HG03439 (cell line): ENCODE measurements around the gene UBE2G2.

ENCODE experiments used
- ATAC-seq: cut with Tn5 transposase; IDR thresholded peaks from one replicate; pipeline ENCODE4 v1.9.1; 2021; ENCODE audit warnings: mild to moderate bottlenecking, moderate library complexity; ENCODE audit not compliant: unreplicated experiment

UBE2G2 gene

DNA sequence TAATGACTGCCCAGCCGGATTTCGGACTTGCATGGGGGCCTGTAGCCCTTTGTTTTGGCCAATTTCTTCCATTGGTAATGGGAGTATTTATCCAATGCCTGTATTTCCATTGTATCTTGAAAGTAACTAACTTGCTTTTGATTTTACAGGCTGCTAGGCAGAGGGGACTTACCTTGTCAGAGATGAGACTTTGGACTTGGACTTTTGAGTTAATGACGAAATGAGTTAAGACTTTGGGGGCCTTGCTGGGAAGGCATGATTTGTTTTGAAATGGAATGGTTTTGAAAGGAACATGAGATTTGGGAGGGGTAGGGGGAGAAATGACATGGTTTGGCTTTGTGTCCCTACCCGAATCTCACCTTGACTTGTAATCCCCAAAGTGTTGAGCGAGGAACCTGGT lies 9.6 kb downstream of the UBE2G2 start:
- ATAC-seq, result no peak

DNA sequence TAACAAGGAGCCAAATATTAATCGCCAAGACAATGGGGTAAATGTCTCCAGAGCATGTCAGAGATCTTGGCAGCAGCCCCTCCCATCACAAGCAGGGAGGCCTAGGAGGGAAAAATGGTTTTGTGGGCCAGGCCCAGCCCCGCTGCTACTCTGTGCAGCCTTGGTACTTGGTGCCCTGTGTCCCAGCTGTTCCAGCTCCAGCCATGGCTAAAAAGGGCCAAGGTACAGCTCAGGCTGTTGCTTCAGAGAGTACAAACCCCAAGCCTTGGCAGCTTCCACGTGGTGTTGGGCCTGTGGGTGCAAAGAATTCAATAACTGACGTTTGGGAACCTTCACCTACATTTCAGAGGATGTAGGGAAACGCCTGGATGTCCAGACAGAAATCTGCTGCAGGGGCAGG lies 10.4 kb downstream of the UBE2G2 start:
- ATAC-seq, result no peak

DNA sequence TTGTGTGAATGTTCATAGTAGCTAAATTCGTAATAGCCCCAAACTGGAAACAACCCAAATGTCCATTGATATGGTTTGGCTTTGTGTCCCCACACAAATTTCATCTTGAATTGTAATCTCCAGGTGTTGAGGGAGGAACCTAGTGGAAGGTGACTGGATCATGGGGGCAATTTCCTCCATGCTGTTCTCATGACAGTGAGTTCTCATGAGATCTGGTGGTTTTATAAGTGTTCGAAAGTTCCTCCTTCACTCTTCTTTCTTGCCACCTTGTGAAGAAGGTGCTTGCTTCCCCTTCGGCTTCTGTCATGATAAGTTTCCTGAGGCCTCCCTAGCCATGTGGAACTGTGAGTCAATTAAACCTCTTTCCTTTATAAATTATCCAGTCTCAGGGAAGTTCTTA lies 11.3 kb downstream of the UBE2G2 start:
- no peak for ATAC-seq

DNA sequence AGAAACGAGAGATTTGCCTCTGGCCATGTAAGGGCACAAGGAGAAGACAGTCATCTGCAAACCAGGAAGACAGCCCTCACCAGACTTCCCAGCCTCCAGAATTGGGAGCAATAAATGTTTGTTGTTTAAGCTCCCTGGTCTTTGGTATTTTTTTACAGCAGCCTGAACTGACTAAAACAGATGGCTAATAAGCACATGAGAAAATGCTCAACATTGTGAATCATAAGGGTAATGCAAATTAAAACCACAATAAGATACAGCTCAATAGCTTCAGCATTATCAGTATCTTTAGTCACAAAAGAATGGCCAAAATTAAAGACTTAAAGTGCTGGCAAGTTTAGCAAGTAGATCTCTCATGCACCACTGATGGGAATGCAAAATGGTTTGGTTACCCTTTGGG lies 11.7 kb downstream of the UBE2G2 start:
- no peak for ATAC-seq

DNA sequence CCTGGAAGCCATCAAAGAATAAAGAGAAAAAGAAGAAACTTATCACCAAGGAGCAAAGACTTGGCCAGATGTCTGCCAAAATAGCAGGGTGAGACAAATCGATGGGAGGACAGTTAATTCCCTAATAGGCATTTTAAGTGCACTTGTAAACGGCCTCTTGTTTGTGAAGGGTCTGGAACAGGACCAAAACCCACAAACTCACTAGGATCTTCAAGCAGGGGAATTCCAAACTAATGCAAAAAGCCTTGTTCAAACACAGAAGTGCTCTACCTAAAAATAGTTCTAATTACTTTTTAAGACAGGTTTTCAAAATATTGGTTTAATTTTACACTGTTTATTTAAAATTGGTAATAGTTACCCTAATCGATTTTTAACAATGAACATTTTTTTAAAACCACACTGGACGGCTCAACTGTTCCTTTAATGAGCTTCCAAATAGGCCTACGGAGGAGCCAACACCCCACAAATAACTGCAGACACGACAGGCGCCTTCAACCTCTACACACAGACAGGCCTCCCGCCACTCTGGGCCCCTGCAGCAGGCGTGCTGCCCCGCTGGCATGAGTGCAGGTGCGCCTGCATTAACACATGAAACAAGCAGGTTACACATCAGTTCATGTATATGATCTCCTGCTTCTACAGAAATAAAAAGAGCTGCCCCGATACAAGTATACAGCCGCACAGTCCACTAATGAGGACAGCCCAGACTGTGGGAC lies 15.8 kb downstream of the UBE2G2 start:
- no peak for ATAC-seq

DNA sequence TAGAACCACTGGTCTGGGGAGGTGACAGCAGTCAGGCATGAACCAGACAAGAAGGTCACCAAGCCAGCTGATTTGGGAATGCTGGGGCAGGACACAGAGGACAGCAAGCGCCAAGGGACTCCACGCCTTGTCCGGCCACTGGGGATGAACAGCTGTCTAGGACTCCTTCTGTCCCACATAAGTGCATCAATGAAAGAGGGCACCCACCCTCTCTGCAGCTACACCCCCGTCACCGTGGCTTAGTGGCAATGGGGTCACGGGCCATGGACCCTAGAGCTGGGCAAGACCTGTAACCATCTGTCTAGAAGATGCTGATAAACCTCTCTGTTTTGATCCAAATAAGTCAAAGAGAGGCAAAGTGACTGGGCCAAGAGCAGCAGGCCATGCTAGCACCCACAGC lies 16.8 kb downstream of the UBE2G2 start:
- ATAC-seq, result no peak

DNA sequence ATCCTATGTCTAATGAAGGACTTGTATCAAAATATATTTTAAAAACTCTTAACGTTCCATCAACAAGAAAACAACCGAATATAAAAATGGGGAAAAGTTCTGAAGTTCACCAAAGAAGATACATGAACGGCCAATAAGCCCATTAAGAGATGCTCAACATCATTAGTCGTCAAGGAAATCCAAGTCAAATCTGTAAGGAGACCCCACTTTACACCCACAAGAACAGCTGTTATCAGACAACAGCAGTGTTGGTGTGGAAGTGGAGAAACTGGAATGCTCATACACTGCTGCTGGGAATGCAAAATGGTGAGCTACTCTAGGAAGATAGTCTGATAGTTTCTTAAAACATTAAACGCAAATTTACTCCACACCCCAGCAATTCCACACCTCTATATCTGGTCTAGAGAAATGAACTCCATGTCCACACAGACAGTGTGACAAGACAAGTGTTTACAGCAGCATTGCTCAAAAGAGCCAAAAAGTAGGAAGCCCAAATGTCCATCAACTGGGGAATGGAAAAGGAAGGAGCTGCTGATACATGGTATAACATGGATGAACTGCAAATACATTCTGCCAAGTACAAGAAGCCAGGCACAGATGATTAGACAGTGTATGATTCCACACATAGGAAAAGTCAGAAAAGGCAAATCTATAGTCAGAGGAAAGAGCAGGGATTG lies 18.5 kb downstream of the UBE2G2 start:
- no peak for ATAC-seq

DNA sequence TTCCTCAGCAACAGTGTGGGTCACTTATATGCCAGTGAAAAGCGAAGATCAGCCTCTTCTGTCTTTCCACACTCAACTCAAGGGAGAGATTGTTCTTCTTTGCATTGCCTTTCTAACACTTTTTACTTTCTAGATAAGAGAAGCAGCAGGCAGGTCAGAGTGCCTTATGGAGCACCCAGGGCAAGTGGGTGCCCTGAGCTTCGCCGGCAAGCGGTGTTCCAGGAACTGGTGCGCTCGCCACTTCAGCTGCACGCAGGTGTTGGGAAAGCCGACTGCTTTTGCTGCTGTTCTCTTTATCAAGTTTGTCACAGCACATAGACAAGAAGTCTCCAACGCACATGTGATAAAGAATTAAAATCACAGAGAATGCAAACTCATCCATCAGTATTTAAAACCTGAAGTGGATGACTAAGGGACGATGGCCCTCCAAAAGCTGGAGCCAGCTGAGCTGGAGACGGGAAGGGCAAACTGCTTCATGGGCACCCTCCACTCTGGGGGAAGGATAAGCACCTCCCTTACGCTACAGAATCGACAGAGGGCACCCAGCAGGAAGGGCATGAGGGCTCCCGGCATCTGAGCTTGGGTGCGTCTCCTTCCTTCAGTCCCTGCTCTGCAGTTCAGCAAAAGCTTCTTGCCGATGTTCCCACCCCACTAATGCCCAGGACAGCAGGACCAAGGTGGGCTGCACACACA lies 20.7 kb downstream of the UBE2G2 start:
- ATAC-seq, result no peak

DNA sequence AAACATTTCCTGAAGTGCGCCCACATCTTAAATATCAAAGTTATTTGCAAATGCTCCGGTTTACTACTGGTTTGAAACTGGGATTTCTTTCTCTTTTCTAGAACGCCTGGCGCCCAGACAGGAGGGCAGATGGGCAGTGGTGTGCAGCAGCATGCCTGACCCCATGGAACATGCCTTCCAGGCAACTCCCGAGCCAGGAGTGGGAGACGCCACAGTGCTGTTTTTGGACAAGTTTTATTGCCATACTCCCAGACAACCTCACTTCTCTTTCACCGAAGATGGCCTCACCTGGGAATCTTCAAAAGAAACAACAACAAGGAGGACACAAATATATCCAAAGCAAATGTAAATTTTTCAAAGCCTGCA lies 21.5 kb downstream of the UBE2G2 start:
- ATAC-seq, result no peak

DNA sequence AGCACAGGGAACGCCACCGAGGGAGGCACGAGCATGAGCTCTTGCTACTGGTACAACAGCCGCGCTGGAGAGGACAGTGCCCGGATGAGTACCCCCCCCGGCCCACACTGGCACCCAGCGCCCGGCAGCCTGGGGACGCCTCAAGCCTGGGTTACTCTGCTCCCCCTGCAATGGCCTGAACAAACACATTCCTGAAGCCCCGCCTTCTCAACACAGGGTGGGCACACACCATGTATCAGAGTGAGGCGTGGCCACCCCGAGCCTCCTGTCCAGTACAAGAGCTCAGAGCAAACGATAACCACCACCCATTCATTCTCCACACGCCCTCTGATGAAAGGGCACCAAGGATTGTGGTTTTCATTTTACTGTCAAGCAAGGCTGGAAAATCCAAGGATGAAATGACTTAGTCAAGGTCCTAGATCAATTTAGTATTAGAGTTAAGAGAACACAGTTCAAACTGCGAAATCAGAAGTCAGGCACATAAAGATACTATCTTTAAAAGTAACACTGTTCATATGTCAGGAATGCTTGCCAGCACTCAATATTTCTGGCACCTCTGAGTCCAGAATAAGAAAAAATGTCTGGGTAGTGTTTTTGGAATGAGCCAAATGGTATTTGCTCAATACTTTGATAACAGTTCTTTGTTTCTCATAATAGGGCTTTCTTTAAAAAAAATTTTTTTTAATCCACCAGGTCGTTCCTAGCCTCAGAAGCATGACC lies 22.0 kb downstream of the UBE2G2 start:
- no peak for ATAC-seq

DNA sequence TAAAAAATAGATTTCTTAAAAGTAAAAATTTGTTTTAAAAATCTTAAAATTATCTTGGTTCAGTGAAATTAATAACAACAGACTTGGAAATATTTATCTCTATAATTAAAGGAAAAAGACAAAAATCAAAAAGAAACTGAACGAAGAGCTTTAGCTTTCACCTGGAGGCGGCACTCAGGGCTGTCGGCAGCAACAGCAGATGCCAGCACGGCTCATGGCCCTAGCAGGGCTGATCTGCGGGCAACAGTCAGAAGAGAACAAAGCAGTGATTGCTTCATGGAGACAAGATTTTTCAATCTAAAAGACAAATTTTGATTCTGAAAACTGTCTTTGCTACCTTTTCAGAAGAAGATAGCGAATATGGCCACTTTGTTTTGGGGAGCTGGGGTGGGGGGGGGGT lies 22.6 kb downstream of the UBE2G2 start:
- ATAC-seq, result no peak

DNA sequence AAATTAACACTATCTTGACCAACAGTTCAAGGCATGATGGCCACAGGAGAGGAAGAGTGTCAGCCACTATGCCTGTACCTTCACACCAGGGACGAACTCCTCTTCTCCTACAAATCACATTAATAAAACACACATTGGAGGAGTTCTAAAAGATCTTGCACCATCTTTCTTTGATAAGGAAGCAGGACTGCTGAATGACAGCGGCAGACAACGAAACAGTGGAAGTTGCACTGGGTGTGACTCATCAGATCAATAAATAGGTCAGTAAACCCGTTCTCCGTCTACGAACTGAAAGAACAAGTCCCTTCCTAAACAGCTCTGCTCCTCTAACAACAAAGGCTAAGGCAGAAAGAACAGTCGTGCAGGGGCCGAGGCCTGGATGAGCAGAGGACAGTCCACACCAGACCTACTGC lies 23.1 kb downstream of the UBE2G2 start:
- no peak for ATAC-seq

DNA sequence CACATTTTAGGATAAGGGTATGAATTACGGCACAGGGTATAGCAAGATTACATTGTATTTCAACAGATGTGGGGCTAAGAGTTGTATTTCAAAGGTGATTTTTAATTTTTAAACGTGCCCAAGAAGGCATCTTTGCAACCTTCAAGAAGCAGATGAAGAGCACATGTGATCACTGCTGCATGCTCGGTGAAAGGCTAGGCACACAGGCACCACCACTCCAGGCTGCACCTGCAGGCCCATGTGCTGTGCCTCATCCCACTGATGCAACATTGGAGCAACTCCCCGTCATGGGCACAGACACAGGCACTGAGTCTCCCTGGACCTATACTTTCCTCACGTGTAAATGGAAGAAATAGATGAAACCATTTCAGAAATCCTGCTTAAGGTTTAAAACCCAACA lies 23.5 kb downstream of the UBE2G2 start:
- no peak for ATAC-seq

DNA sequence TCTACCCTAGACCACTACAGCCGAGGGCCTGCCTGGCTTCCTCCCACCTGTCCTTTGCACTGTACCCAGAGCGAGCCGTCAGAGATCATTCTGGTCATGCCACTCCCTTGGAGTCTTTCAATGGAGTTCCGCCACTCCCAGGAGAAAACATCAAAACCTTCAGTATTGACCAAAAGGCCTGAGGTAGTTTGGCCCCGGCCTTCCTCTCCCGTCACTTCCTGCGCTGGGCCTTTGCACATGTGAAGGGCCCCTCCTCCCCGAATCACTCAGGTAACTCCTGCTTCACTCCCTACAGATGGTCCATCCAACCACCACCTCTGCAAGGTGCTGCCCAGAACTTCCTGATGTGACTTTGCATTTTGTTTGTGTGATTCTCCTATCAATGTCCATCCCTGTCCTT lies 26.6 kb downstream of the UBE2G2 start:
- ATAC-seq, result no peak

DNA sequence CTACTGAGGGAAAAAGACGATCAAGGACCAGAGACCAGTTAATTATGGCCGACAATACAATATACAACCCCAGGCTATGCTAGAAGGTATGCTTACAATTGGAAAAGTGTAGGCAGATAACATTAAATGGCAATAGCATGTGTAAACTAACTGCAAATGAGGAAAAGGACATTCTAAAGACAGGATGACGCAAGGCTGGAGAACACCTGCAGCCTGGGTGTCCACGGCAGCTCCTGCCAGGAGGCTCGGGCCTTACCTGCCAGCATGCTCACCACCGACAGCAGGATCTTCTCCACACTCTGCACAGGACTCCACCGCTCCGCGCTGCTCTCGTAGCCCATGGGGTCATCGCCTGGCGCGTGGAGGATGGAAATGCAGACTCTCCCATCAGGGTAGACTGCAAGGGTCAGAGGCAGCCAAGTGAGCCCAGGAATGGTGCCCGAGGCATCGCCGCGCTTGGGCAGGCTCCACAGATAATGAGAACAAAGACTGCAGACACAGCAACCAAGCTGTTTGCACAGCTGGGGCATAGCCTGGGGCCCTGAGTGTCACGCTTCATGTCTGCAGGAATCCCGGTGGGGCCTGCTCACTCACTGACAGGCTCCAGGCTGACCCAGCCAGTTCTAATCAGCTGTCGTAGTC lies 28.2 kb downstream of the UBE2G2 start:
- no peak for ATAC-seq

DNA sequence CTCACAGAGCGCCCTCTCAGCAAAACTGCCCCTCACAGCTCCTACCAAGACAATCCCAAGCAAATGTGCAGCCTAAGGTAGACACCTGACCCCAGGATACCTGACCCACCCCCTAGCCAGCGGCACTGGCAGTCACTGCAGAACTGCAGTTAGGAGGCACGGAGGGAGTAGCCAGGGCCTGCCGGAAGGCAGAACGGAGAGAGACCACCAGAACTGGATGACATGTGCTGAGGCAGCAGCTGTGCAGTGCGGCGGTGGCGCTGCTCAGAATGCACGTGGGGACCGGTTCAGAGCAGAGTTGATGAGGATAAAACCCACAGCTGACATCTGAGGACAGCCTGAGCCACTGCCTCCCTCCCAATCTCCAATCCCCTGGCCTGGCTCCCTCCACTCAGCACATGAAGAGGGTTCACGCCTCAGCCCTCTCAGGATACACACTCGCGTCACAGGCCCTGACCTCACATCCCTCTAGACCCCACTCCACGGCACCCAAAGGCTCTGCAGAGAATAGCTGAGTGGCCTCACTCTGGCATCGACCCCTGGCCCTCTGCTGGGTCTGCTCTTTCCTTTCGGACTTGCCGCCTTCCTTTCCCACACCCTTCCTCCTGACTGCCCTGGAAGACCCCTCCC lies 29.6 kb downstream of the UBE2G2 start:
- ATAC-seq, result no peak

DNA sequence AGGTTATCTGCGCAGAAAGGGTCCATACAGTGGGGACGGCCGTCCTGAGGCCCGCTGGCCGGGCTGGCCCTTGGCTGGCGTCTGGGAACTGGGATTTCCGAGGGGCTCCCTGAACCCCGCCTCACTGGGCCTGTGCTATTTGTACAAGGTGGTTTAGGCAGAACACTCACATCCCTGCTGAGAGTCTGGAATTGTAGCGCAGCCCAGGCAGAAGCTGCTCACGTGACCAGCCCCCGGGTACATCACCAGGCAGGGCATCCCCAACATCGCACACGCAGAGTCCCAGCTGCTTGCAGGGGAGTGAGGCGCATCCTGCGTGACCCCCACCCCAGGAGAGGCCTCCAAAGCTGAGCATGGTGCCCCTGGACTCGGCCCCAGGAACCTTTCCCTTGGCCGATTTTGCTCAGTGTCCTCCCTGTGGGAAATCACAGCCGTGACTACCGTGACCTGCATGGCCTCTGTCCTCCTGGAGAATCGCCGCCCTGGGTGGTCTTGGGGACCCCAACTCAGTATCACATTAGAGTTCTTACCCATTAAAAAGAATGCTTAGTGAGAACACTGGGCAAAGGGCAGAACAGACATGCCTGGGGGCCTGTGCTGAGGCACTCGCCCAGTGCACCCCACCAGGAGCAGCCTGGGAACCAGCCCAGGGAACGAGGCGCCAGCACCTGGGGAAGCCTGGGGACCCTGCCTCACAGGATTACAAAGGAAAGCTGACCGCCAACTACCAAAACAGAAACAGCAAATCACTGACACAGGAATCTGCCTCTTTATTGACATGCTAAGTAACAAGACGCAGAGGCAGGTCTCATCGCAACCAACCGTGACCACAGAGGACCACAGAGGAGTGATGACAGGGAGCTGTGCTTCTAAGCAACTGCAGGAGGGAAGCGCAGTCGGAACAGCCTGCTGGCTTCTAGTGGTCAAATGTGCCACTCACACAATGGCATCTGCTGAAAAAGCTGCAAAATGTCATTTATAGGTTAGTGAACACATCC lies 33.5 kb downstream of the UBE2G2 start:
- no peak for ATAC-seq

DNA sequence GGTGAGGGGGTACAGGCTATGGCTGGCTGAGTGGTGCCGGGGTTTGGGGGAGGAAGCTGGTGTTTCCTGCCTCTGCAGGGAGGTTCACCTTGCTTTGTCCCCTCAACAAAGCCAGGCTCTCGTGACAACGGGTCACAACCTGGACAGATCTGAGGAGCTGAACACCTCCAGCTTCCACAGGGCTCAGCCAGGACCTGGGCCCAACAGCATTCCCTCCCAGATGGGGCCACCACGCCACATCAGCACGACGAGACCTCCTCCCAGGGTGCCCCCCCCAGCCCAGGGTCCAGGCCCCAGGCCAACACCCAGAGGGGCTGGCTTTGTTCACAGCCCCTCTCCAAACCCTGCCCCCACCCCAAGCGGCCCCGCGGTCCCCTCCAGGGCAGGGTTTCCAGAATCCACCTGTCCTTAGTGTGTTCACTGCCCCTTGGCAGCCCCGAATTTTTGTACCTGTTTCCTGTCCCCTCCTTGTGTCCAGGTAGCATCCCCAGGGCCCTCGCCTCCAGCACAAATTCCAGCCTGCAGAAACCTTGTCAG lies 34.7 kb downstream of the UBE2G2 start:
- no peak for ATAC-seq
